Coronary artery (tissue), 2 donors: ENCODE measurements around the gene NR5A1.

Experiments used
- DNase-seq: peaks from one replicate; pipeline ENCODE4 v3.0.0-alpha.2; 2017; ENCODE audit warnings: low spot score
- H3K27ac ChIP-seq, 2 donors: fragments of 200-600 bp; sonication (generic); one replicate each; pipeline ENCODE4 v1.5.1; 2016 to 2019
- H3K4me3 ChIP-seq: fragments of 200-600 bp; sonication (generic); 2 replicates; pipeline ENCODE4 v1.5.1; 2016; ENCODE audit warnings: mild to moderate bottlenecking, moderate library complexity
- TF ChIP-seq, protein P1 (sequence below): fragments of 200-600 bp; sonication (generic); IDR thresholded peaks from one replicate; pipeline ENCODE4 v1.5.1; 2019; ENCODE audit warnings: antibody characterized with exemption

NR5A1 gene

DNA sequence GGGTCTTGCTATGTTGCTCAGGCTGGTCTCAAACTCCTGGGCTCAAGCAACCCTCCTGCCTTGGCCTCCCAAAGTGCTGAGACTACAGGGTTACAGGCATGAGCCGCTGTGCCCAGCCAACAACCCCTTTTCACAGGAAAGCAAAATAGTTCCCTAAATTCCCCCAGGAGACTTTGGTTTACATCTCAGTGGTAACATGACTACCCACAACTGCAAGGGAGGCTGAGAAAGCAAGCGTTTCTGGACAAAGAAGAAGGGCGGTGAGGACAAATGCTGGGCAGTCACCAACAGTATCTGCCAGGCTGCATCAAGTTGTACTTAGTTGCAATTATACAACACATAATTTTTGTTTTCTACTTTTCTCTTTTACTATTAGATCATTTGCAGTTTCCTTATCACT is 64.4 kb downstream of the NR5A1 start:
- H3K27ac ChIP-seq, result no peak overlapping the region
- TF ChIP-seq, protein P1, sequence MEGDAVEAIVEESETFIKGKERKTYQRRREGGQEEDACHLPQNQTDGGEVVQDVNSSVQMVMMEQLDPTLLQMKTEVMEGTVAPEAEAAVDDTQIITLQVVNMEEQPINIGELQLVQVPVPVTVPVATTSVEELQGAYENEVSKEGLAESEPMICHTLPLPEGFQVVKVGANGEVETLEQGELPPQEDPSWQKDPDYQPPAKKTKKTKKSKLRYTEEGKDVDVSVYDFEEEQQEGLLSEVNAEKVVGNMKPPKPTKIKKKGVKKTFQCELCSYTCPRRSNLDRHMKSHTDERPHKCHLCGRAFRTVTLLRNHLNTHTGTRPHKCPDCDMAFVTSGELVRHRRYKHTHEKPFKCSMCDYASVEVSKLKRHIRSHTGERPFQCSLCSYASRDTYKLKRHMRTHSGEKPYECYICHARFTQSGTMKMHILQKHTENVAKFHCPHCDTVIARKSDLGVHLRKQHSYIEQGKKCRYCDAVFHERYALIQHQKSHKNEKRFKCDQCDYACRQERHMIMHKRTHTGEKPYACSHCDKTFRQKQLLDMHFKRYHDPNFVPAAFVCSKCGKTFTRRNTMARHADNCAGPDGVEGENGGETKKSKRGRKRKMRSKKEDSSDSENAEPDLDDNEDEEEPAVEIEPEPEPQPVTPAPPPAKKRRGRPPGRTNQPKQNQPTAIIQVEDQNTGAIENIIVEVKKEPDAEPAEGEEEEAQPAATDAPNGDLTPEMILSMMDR, result no peak
- no peak overlapping the region for H3K4me3 ChIP-seq
- peak; percentile 11 for DNase-seq

GRCh38 chr9:124442379-124442778 is 64.8 kb downstream of the NR5A1 start:
- TF ChIP-seq, protein P1, result no peak

GRCh38 chr9:124441291-124441690 is 65.9 kb downstream of the NR5A1 start:
- TF ChIP-seq, protein P1, result no peak
- H3K27ac ChIP-seq, result no peak overlapping the region
- no peak overlapping the region for H3K4me3 ChIP-seq
- peak; percentile 22 for DNase-seq

More at GRCh38 chr9:124442379-124442778, 64.8 kb downstream of the NR5A1 start:
- DNase-seq, result peak; percentile 14
- H3K27ac ChIP-seq, result no peak overlapping the region
- H3K4me3 ChIP-seq, result no peak overlapping the region

DNA sequence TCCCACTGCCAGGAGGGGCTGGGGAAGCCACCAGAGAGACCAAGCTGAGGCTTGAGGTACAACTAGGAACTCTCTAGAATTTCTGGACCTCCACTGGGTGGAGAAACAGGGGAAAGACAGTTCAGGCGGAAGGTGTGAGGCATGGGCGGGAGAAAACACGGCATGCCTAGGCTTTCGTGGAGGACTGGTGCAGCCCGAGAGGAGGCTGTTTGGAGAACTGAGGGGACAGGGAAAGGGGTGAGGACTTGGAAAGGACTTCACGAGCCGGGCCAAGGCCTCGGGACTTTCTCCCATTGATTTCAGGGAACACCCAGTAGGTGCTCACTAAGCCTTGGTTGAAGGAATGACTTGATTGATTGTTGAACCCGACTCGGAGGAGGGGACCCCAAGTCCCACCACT is 66.4 kb downstream of the NR5A1 start:
- DNase-seq, result peak; percentile 55
- H3K27ac ChIP-seq, result no peak overlapping the region
- H3K4me3 ChIP-seq, result no peak overlapping the region
- TF ChIP-seq, protein P1, result no peak

GRCh38 chr9:124439686-124440243 is 67.4 kb downstream of the NR5A1 start:
- TF ChIP-seq, protein P1, result no peak
- H3K27ac ChIP-seq, result no peak overlapping the region
- H3K4me3 ChIP-seq, result no peak overlapping the region
- peak; percentile 45 for DNase-seq

- no peak for DNase-seq
- Histone ChIP-seq H3K27ac (no peak overlapping the region), H3K4me3 (no peak overlapping the region)
- TF ChIP-seq, protein P1, result no peak
These were observed 68.1 kb downstream of the NR5A1 start for GRCh38 chr9:124439086-124439485.

- peak; percentile 62 for DNase-seq
- TF ChIP-seq, protein P1, result no peak
- Histone ChIP-seq H3K4me3 (no peak overlapping the region), H3K27ac (no peak overlapping the region)
These were observed 69.1 kb downstream of the NR5A1 start for GRCh38 chr9:124438091-124438490.
